Activated T-helper 2 cell treated with anti-CD3 and anti-CD28 coated beads, Interferon-gamma antibody, Interleukin-2, Interleukin-4, amounts not matched to agents 10 μg/mL and 5 μg/mL and 100 μg/mL, durations not matched to agents 14 hours and 24 hours and 36 hours (primary cell): Measurements from ENCODE around the gene PSD. TPM values are rescaled to one million over a fixed set of nuclear protein-coding genes. Genes with fewer than 3 reads are reported as not detected.
A peak's percentile ranks its signal among the peaks of the same experiment; 100 is the strongest.

Experiments used
- DNase-seq: peaks from one replicate; pipeline ENCODE4 v3.0.0; 2021; ENCODE audit warnings: low spot score
- H3K27ac Mint-ChIP-seq: one replicate; pipeline ENCODE4 v1.8.0; 2021; ENCODE audit warnings: mixed read lengths
- H3K27me3 Mint-ChIP-seq: one replicate; pipeline ENCODE4 v1.8.0; 2021; ENCODE audit warnings: low read depth, mixed read lengths
- H3K36me3 Mint-ChIP-seq: one replicate; pipeline ENCODE4 v1.8.0; 2021; ENCODE audit warnings: low read depth, mixed read lengths
- H3K4me1 Mint-ChIP-seq: one replicate; pipeline ENCODE4 v1.8.0; 2021; ENCODE audit warnings: low read depth, mixed read lengths
- H3K4me3 Mint-ChIP-seq: one replicate; pipeline ENCODE4 v1.8.0; 2021; ENCODE audit warnings: low read depth, mild to moderate bottlenecking, moderate library complexity, mixed read lengths
- H3K9me3 Mint-ChIP-seq: one replicate; pipeline ENCODE4 v1.8.0; 2021; ENCODE audit warnings: mixed read lengths
- intact Hi-C: fragments of 100-400 bp; cut with micrococcal nuclease; formaldehyde crosslinking; loops from one replicate; pipeline ENCODE4 v1.15.1; 2023
- total RNA-seq: library from RNA; stranded (reverse); gene quantifications from 2 replicates; pipeline ENCODE4 v1.2.3, GENCODE V29; 2022

Gene PSD
- total RNA-seq, 1 donor from 2014 or later: 10.6 TPM

DNA sequence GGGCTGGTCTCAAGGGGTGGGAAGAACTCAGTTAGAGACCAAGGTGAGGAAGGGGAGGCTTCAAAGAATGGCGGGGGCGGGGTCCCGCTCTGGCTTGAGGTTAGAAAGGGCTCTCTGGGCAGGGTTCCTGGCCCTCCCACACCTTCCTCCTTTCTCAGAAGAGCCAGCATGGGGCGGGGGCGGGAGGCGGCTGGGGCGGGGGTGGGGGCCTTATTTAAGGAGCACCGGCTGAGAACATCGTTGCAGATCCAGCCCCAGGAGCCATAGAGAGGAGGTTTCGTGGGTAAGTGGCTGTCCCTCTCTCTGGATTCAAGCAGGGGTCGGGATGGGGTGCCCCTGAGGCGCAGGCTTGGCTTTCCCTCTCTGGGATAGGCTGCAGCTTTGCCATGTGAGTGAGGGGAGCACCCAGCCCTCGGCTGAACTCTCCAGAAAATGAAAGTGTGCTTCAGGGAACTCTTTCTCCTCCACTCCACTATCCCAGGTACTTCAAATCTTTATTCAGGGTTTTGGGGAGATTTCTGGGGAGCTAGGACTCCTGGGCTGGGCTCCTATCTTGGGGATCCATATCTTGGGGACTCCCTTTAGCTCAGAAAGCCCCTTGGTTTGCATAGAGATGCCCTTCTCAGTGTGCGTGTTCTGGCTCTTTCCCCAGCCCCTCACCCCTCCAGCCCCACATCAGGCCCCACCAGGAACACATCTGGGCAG is 17.1 kb upstream of the PSD start:
- H3K27ac Mint-ChIP-seq: peak overlapping the region; percentile 71
- H3K4me3 Mint-ChIP-seq: peak overlapping the region; percentile 91
- no peaks in the 10 kb centered on the region for H3K9me3 Mint-ChIP-seq
- H3K36me3 Mint-ChIP-seq: peaks cover 26% of the 10 kb centered on the region
- H3K27me3 Mint-ChIP-seq: no peaks in the 10 kb centered on the region
- peaks cover 47% of the 10 kb centered on the region for H3K4me1 Mint-ChIP-seq
- peak; percentile 52 for DNase-seq
- intact Hi-C loops: loop anchor here (1.0 kb wide), 1 partner anchor 14 kb away; no protein-coding TSS in a partner anchor

DNA sequence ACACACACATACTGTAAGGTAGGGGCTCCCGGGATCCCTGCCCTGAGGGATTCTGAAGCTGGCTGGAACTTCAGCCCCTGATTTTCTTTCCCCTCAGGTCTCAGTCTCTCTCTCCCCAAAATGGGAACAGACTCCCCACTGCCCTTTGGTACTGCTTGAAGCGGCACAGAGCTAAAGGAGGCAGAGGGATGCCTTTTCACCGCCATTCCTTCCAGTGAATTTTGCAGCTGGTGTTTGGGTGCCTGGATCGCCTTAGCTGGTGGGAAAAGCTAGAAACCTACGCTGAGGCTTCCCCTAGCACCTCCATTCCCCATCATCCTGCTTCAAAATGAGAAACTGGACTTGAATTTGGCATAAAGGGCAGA is 16.5 kb upstream of the PSD start:
- DNase-seq: no peak
- no peaks in the 10 kb centered on the region for H3K27me3 Mint-ChIP-seq
- H3K4me1 Mint-ChIP-seq: peaks cover 47% of the 10 kb centered on the region
- peak overlapping the region; percentile 91 for H3K4me3 Mint-ChIP-seq
- H3K36me3 Mint-ChIP-seq: peaks cover 26% of the 10 kb centered on the region
- H3K27ac Mint-ChIP-seq: peak overlapping the region; percentile 71
- no peaks in the 10 kb centered on the region for H3K9me3 Mint-ChIP-seq
- intact Hi-C loops: no loop called here

DNA sequence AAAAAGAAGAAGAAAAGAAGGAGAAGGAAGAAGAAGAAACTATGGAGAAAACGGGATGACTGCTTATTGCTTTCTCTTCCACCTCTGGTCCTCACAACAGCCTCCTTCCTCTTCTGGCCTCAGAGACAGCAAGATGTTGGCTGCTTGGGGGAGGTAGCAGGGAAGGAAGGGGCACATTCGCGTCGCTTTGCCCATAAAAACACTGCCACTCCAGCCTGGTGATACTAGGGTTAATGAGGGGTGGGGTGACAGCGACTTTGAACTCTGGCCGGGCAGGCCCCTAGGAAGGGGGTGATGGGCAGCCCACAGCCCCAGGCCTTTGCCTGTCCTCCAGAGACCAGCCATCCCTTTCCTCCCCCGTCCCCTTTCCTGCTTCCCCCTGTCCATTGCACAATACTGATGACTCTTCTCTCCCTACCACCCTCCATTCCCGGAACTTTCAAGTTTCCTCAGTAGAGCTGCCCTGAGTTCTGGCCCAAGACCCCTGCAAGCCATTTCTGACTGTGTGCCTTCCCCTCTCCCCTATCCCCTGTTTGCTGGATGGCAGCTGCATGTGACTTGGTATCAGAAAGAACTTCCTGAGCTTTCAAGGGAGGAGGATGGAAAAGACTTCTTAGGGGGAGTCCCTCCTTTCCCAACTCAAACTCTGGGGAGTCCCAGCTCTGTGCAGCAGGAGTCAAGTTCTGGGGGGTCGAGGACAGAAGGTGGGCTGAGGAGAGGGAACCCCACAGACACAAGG is 16.0 kb upstream of the PSD start:
- intact Hi-C loops: no loop called here

DNA sequence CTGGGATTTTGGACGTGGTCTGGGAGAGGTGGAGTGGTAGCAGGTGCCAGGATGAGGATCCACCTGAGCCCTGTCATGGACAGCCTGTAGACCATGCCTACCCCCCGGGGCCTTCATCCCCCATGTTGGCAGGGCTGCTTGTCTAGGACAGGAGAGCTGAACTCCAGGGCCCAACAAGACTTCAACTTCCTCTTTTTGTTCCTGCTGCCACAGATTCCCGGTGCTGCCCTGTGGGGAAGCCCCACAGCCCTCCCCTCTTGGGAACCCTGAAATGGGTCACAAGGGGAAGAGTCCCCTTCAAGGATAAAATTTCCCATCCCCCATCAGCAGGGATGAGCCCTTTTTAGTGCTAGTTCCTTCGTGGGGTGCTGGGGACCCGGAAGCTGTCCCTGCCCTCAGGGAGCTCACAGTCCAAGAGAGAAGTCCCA is 15.0 kb upstream of the PSD start:
- Mint-ChIP-seq H3K27me3 (no peaks in the 10 kb centered on the region), H3K9me3 (no peaks in the 10 kb centered on the region), H3K4me3 (no peak overlapping the region), H3K36me3 (peaks cover 26% of the 10 kb centered on the region), H3K27ac (peak overlapping the region; percentile 7), H3K4me1 (peaks cover 47% of the 10 kb centered on the region)
- intact Hi-C loops: loop anchor here (2.0 kb wide), 1 partner anchor 69 kb away; the partner anchor contains the start of genes ACTR1A and SUFU
- no peak for DNase-seq

More for the DNA sequence above, 16.0 kb upstream of the PSD start:
- Mint-ChIP-seq H3K4me1 (peaks cover 47% of the 10 kb centered on the region), H3K9me3 (no peaks in the 10 kb centered on the region), H3K4me3 (peak overlapping the region; percentile 91), H3K36me3 (peaks cover 26% of the 10 kb centered on the region), H3K27me3 (no peaks in the 10 kb centered on the region), H3K27ac (peak overlapping the region; percentile 71)
- no peak for DNase-seq

DNA sequence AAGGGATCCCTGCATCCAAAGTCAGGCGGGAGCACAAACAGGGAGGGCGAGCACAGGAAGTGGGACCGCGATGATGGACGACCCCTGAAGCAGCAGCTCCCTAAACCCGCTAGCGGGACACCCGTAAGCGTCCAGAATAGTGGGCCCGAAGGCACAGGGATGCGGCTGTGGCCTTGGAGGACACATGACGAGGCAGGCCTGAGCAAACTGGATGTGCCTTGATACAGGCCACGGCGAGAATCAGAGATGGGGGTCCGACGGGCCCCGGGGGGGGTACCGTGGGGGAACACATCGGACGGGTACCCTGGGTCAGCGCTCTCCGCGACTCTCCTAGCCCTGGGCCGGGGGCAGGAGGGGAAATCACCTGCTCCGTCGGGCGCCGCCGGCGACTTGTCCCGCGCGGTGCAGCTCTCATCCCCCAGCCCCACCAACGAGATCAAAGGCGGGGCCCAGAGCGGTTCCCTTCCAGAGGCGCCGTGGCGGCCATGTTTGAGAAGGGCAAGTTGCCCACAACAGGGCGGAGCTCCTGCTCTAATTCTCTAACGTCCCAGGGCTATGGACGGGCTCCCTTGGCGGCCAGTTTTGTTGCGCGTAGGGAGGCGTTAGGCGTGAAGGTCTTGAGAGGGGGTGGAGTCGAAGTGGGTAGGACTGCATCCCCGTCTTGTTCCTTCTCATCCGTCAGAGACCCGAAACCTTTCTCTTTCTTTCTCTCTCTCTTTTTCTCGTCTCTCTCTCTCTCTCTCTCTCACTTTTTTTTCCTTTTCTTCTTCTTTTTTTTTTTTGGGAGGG is 13.8 kb upstream of the PSD start, which contains the start of gene CUEDC2:
TSS of gene CUEDC2 (minus strand) at position 413 of the 789 bp plus-strand sequence. CDS start 7,386 bp downstream, outside the sequence.
- H3K4me1 Mint-ChIP-seq: peaks cover 41% of the 10 kb centered on the region

DNA sequence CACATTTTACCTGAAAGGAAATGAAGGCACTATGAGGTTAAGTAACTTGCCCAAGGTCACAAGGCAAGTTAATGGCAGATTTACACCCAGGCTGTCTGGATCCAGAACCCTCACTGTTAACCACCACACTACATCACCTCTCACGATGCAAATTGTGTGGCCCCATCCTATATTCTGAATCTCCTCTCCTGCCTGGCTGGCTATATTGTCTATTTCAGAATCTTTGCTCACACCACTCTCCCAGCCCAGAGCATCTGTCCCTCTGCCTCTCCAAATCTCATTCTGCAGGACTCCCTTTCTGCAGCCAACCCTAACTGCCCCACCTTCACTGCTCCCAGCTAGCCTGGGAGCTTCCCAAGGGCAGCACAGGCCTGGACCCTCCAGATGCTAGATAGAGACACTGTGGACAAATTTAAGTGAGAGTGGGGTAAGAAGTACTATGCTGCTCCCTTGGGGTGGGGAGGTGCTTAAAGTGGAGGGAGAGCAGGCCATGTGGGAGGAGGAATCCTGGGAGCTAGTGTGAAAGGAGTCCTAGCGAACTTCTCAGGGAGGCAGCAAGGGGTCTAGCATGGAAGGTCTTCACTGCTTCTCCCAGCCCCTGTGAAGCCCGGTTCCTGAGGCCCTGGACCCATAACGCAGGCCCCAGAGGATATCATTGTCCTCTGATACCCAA is 13.0 kb upstream of the PSD start:
- H3K9me3 Mint-ChIP-seq: no peaks in the 10 kb centered on the region
- peaks cover 42% of the 10 kb centered on the region for H3K4me1 Mint-ChIP-seq
- H3K36me3 Mint-ChIP-seq: peaks cover 13% of the 10 kb centered on the region
- H3K27ac Mint-ChIP-seq: peak overlapping the region; percentile 93
- no peaks in the 10 kb centered on the region for H3K27me3 Mint-ChIP-seq
- DNase-seq: no peak
- H3K4me3 Mint-ChIP-seq: peak overlapping the region; percentile 92
- intact Hi-C loops: loop anchor here (1.0 to 2.0 kb wide), 5 partner anchors 10 to 71 kb away; partner anchors contain the start of genes ACTR1A, NFKB2 and SUFU

More for the DNA sequence above, 13.8 kb upstream of the PSD start, which contains the start of gene CUEDC2:
- Mint-ChIP-seq H3K27ac (peak within 1 kb of the TSS; percentile 93), H3K9me3 (no peaks in the 10 kb centered on the region), H3K4me3 (peak within 1 kb of the TSS; percentile 92), H3K36me3 (peaks cover 15% of the 10 kb centered on the region), H3K27me3 (no peaks in the 10 kb centered on the region)
- peak; percentile 96 for DNase-seq
- intact Hi-C loops: loop anchor here (1.0 to 2.0 kb wide), 5 partner anchors 11 to 70 kb away; partner anchors contain the start of genes ACTR1A, NFKB2 and SUFU

DNA sequence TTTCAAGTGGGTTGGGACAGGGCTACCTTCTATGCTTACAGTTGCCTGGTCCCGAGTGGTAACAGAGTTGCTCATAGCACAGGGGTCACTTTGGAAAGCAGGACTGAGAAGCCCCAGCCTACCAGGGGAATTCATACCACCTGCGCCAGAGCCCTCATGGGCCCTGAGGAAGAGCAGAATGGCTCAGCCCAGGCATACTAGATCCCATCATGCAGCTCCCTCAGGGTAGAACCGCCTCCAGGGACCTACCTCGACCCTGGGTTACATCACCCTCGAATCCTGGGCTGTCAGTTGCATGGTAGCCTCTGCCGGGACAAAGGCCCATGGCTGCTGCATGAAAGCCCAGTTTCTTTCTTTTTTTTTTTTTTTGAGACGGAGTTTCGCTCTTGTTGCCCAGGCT is 10.9 kb upstream of the PSD start:
- Mint-ChIP-seq H3K36me3 (peaks cover 13% of the 10 kb centered on the region), H3K4me1 (peaks cover 28% of the 10 kb centered on the region), H3K27ac (no peak overlapping the region), H3K9me3 (no peaks in the 10 kb centered on the region), H3K4me3 (no peak overlapping the region), H3K27me3 (no peaks in the 10 kb centered on the region)
- no peak for DNase-seq
- intact Hi-C loops: no loop called here

DNA sequence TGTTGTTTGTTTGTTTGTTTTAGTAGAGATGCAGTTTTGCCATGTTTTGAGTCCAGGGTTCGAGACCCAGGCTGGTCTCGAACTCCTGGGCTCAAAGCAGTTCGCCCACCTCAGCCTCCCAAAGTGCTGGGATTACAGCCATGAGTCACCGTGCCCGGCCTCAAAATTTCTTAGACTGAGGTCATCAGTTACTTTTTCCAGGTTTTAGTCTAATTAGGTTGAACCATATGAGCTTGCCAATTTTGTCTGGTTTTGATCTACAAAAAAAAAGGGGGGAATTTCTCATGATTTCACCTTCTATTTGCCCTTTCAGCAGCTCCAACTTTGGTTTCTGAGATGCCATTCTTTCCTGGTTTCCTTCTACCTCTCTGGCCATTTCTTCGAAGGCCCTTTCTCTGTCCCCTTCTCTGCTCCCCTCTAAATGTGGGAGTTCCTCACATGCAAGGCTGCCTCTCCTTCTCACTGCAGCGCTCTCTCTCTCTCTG is 8.3 kb upstream of the PSD start:
- Mint-ChIP-seq H3K4me3 (no peak overlapping the region), H3K9me3 (no peaks in the 10 kb centered on the region)

DNA sequence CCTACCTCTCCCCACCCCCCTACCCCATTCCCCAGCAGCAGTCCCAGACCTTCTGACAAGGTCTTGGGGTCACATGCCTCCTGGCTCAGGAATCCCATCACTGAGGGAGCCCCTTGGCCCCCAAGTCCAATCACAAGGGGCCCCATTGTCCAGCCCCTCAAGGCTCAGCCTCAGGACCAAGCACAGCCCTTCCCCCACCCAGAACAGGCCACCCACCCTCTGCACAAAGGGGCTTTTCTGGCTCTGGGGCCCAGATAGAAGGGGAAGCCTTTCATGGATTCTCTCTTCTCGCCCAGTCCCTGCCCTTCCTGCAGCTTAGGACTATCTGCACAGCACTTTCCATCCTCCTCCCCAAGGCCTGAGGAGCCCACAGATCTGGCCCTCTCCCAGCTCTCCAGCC is 6.9 kb upstream of the PSD start:
- Mint-ChIP-seq H3K4me3 (no peak overlapping the region), H3K4me1 (peaks cover 13% of the 10 kb centered on the region), H3K36me3 (peaks cover 14% of the 10 kb centered on the region), H3K27ac (no peak overlapping the region), H3K9me3 (no peaks in the 10 kb centered on the region), H3K27me3 (no peaks in the 10 kb centered on the region)
- no peak for DNase-seq
- intact Hi-C loops: no loop called here

More for the DNA sequence above, 8.3 kb upstream of the PSD start:
- H3K27ac Mint-ChIP-seq: peak overlapping the region; percentile 2
- intact Hi-C loops: no loop called here
- H3K36me3 Mint-ChIP-seq: peaks cover 17% of the 10 kb centered on the region
- H3K27me3 Mint-ChIP-seq: no peaks in the 10 kb centered on the region
- DNase-seq: no peak
- H3K4me1 Mint-ChIP-seq: peaks cover 17% of the 10 kb centered on the region

DNA sequence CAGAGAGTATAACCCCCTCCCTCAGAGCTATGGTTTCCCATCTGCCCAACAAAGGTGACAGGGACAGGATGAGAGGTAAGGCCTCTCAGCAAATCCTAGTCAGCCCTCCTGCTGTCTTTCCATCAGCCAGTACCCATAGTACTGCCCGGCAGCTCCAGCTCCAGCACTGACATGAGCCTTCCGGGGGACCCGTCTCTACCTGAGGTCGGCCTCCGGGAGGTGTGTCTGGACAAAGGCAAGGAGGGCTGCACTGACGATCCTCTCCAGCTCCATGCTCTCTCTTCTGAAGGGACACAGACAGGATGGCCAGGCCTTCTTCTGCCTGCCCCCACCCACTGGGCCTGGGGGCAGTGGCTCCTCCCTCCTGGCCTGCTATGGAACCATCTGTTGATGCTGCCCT is 6.3 kb upstream of the PSD start:
- Mint-ChIP-seq H3K27me3 (no peaks in the 10 kb centered on the region), H3K4me1 (peaks cover 18% of the 10 kb centered on the region), H3K27ac (no peak overlapping the region), H3K36me3 (peaks cover 14% of the 10 kb centered on the region), H3K4me3 (no peak overlapping the region), H3K9me3 (no peaks in the 10 kb centered on the region)
- intact Hi-C loops: loop anchor here (5.0 kb wide), 1 partner anchor 37 kb away; no protein-coding TSS in a partner anchor
- no peak for DNase-seq

DNA sequence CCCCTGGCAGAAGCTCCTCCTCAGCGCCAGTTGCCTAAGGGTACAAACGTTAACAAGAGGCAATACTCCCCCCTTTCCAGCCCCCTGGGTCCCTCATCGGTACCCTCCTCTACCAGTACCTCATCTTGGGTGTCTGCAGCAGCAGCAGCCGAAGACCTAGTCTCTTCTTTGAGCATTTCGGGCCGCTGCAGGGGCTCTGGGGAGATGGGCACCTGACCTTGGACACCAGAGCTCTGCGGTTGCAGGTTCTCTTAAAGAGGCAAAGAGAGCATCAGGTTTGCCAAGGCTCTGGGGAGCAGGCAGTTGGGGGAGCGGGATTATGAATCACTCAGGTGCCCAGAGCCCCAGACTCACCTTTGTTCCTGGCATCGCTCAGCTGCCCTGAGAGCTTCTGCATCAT is 5.6 kb upstream of the PSD start:
- no peaks in the 10 kb centered on the region for H3K9me3 Mint-ChIP-seq
- no peak overlapping the region for H3K4me3 Mint-ChIP-seq
- peaks cover 14% of the 10 kb centered on the region for H3K36me3 Mint-ChIP-seq
- no peak overlapping the region for H3K27ac Mint-ChIP-seq
- intact Hi-C loops: loop anchor here (5.0 kb wide), 1 partner anchor 38 kb away; no protein-coding TSS in a partner anchor
- H3K27me3 Mint-ChIP-seq: peaks cover under 1% of the 10 kb centered on the region
- H3K4me1 Mint-ChIP-seq: peaks cover 22% of the 10 kb centered on the region
- no peak for DNase-seq
